IMR-90 (cell line): ENCODE data around the gene CFAP157.

Experiments
- MAFK ChIP-seq: IDR thresholded peaks from 2 replicates; pipeline ENCODE4 v1.6.1; 2012; ENCODE audit warnings: low read depth, low read length, improper control_type of control experiment
- MXI1 ChIP-seq: IDR thresholded peaks from 2 replicates; pipeline ENCODE4 v1.6.1; 2012; ENCODE audit warnings: low read depth, mild to moderate bottlenecking, low read length, moderate library complexity, borderline replicate concordance
- NFE2L2 ChIP-seq: fragments of 150-350 bp; IDR thresholded peaks from 2 replicates; pipeline ENCODE4 v1.6.1; 2016; ENCODE audit warnings: low read depth, mild to moderate bottlenecking, low read length
- POLR2A ChIP-seq: IDR thresholded peaks from 2 replicates; pipeline ENCODE4 v1.6.1; 2012; ENCODE audit warnings: mild to moderate bottlenecking, low read depth, low read length
- RFX5 ChIP-seq: IDR thresholded peaks from 2 replicates; pipeline ENCODE4 v1.8.0; 2012; ENCODE audit warnings: low read depth, mild to moderate bottlenecking, low read length, moderate library complexity
- SMC3 ChIP-seq: fragments of 150-350 bp; IDR thresholded peaks from 2 replicates; pipeline ENCODE4 v1.6.1; 2016; ENCODE audit warnings: low read depth, mild to moderate bottlenecking, antibody characterized with exemption, low read length, moderate library complexity
- TF ChIP-seq, protein P1 (sequence below): conservative IDR thresholded peaks from 2 replicates; pipeline ENCODE4 v1.5.1; 2012; ENCODE audit warnings: mild to moderate bottlenecking, low read depth, low read length, improper control_type of control experiment
- TF ChIP-seq, protein P2 (sequence below): fragments of 150-350 bp; IDR thresholded peaks from 2 replicates; pipeline ENCODE4 v1.6.1; 2017; ENCODE audit warnings: mild to moderate bottlenecking, antibody characterized with exemption, low read length, low read depth

DNA sequence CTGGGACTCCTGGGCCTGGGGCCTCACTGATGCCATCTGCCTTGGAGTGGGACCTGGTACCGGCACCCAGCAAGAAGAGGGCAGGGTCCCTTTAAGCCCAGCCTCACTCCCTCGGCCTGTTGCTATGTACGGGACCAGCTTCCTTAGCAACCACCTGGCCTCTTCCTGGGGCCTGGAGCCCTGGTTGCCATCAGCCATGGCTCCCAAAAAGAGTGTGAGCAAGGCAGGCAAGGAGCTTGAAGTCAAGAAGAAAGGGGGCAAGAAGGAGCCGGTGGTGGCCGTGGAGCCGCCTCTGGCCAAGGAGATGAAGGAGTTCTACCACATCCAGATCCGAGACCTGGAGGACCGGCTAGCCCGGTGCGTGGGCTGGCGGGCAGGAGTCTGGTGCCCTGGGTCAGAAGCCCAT lies at the start of gene CFAP157:
- TF ChIP-seq, protein P1, sequence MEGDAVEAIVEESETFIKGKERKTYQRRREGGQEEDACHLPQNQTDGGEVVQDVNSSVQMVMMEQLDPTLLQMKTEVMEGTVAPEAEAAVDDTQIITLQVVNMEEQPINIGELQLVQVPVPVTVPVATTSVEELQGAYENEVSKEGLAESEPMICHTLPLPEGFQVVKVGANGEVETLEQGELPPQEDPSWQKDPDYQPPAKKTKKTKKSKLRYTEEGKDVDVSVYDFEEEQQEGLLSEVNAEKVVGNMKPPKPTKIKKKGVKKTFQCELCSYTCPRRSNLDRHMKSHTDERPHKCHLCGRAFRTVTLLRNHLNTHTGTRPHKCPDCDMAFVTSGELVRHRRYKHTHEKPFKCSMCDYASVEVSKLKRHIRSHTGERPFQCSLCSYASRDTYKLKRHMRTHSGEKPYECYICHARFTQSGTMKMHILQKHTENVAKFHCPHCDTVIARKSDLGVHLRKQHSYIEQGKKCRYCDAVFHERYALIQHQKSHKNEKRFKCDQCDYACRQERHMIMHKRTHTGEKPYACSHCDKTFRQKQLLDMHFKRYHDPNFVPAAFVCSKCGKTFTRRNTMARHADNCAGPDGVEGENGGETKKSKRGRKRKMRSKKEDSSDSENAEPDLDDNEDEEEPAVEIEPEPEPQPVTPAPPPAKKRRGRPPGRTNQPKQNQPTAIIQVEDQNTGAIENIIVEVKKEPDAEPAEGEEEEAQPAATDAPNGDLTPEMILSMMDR = no peak
- TF ChIP-seq MXI1 (no peak), SMC3 (no peak), POLR2A (no peak), RFX5 (no peak), NFE2L2 (no peak), MAFK (no peak)
- TF ChIP-seq, protein P2, sequence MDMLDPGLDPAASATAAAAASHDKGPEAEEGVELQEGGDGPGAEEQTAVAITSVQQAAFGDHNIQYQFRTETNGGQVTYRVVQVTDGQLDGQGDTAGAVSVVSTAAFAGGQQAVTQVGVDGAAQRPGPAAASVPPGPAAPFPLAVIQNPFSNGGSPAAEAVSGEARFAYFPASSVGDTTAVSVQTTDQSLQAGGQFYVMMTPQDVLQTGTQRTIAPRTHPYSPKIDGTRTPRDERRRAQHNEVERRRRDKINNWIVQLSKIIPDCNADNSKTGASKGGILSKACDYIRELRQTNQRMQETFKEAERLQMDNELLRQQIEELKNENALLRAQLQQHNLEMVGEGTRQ = no peak
